H1 (cell line): ENCODE measurements around the gene EBF3. TPM values are rescaled to one million over a fixed set of nuclear protein-coding genes. Genes with fewer than 3 reads are reported as not detected.

Experiments used
- CTCF ChIA-PET: fragments of 300-600 bp; sonication (Branson Sonifier 250); formaldehyde crosslinking; loops from one replicate; lab custom pipeline; 2021; ENCODE audit not compliant: partially characterized antibody; lab: Charles Lee
- POLR2A ChIA-PET: fragments of 300-600 bp; sonication (Branson Sonifier 250); formaldehyde crosslinking; loops from one replicate; lab custom pipeline; 2021; ENCODE audit warnings: inconsistent platforms; ENCODE audit not compliant: partially characterized antibody; lab: Charles Lee
- DNase-seq, 2 experiments: peaks; one replicate each; pipeline versions ENCODE4 v3.0.0 to v3.0.0-alpha.2; 2010 to 2022; ENCODE audit warnings: low spot score in 2 of 2, low read depth in 1 of 2, mixed read lengths in 1 of 2
- FAIRE-seq: peaks from 2 replicates; lab custom pipeline; 2011; peaks lifted over from hg19 to GRCh38; lab: Jason Lieb, UNC
- H2AFZ ChIP-seq: 2 replicates; pipeline ENCODE4 v1.8.1; 2012; ENCODE audit warnings: low read length, inconsistent platforms
- H2AK5ac ChIP-seq: 2 replicates; pipeline ENCODE4 v1.6.1; 2013; ENCODE audit warnings: low read depth, low read length
- H2BK120ac ChIP-seq: replicated peaks from 2 replicates; pipeline ENCODE3; 2013; ENCODE audit warnings: low read depth, low read length, inconsistent platforms
- H2BK12ac ChIP-seq: 2 replicates; pipeline ENCODE4 v1.6.1; 2013; ENCODE audit warnings: low read depth, low read length
- H2BK15ac ChIP-seq: 2 replicates; pipeline ENCODE4 v1.6.1; 2013; ENCODE audit warnings: low read length
- H2BK20ac ChIP-seq: 2 replicates; pipeline ENCODE4 v1.6.1; 2013; ENCODE audit warnings: low read length
- H2BK5ac ChIP-seq: 2 replicates; pipeline ENCODE4 v1.6.1; 2013; ENCODE audit warnings: low read depth, low read length
- H3K14ac ChIP-seq: 2 replicates; pipeline ENCODE4 v1.6.1; 2013; ENCODE audit warnings: inconsistent platforms; ENCODE audit not compliant: insufficient read length
- H3K18ac ChIP-seq: 2 replicates; pipeline ENCODE4 v1.6.1; 2013; ENCODE audit warnings: low read length; ENCODE audit errors: extremely low read depth
- H3K23ac ChIP-seq: 2 replicates; pipeline ENCODE4 v1.6.1; 2013; ENCODE audit warnings: inconsistent platforms; ENCODE audit not compliant: insufficient read length
- H3K23me2 ChIP-seq: 2 replicates; pipeline ENCODE4 v1.6.1; 2013; ENCODE audit warnings: low read depth, low read length
- H3K27ac ChIP-seq: 2 replicates; pipeline ENCODE4 v1.6.1; 2011; ENCODE audit warnings: low read depth, low read length, inconsistent platforms
- H3K27me3 ChIP-seq, 4 experiments: replicated peaks in 1 of 4; 1 replicate in 1 of 4; 2 replicates in 3 of 4; pipeline versions ENCODE4 v1.6.1 to v1.8.1; 2011 to 2013; ENCODE audit warnings: low read length in 3 of 4, mild to moderate bottlenecking in 3 of 4, inconsistent platforms in 2 of 4, mixed read lengths in 2 of 4, moderate library complexity in 1 of 4; ENCODE audit not compliant: control insufficient read depth in 3 of 4, insufficient read depth in 3 of 4; ENCODE audit errors: extremely low read depth in 1 of 4
- H3K36me3 ChIP-seq, 4 experiments: 2 replicates each; pipeline versions ENCODE4 v1.6.1 to v1.8.1; 2011 to 2013; ENCODE audit warnings: mild to moderate bottlenecking in 4 of 4, low read length in 3 of 4, moderate library complexity in 2 of 4, control low read depth in 1 of 4, inconsistent platforms in 1 of 4; ENCODE audit not compliant: insufficient read depth in 4 of 4, control insufficient read depth in 2 of 4
- H3K4ac ChIP-seq: replicated peaks from 2 replicates; pipeline ENCODE3; 2013; ENCODE audit warnings: low read length, low read depth, mixed read lengths, inconsistent platforms; ENCODE audit not compliant: insufficient read length
- H3K4me1 ChIP-seq, 4 experiments: replicated peaks in 1 of 4; 1 replicate in 1 of 4; 2 replicates in 3 of 4; pipeline versions ENCODE4 v1.6.1 to v1.8.1; 2011 to 2013; ENCODE audit warnings: low read length in 3 of 4, inconsistent platforms in 2 of 4, mixed read lengths in 1 of 4; ENCODE audit not compliant: insufficient read depth in 4 of 4, control insufficient read depth in 3 of 4
- H3K4me2 ChIP-seq, 2 experiments: 2 replicates each; pipeline versions ENCODE4 v1.6.1 to v1.8.1; 2011 to 2013; ENCODE audit warnings: low read depth in 2 of 2, low read length in 2 of 2, control low read depth in 1 of 2, inconsistent platforms in 1 of 2, mild to moderate bottlenecking in 1 of 2; ENCODE audit not compliant: insufficient read depth in 1 of 2
- H3K4me3 ChIP-seq, 4 experiments: fragments of 200-600, 300-600 bp in 1 of 4; sonication (generic), shearing (Covaris generic), sonication (Bioruptor Twin) in 1 of 4; 2 replicates each; pipeline versions ENCODE4 v1.5.1 to v1.8.1; 2011 to 2016; ENCODE audit warnings: low read length in 4 of 4, low read depth in 3 of 4, control low read depth in 2 of 4, inconsistent platforms in 2 of 4, mild to moderate bottlenecking in 2 of 4, mixed read lengths in 1 of 4, moderate library complexity in 1 of 4; ENCODE audit not compliant: insufficient read depth in 2 of 4; ENCODE audit errors: extremely low read depth in 1 of 4
- H3K56ac ChIP-seq: replicated peaks from 2 replicates; pipeline ENCODE3; 2013; ENCODE audit warnings: low read depth, mild to moderate bottlenecking, mixed read lengths, low read length, inconsistent platforms; ENCODE audit not compliant: insufficient read length
- H3K79me1 ChIP-seq: 2 replicates; pipeline ENCODE4 v1.6.1; 2013; ENCODE audit warnings: low read depth, low read length, control low read depth
- H3K79me2 ChIP-seq, 2 experiments: 2 replicates each; pipeline versions ENCODE4 v1.6.1 to v1.8.1; 2012 to 2013; ENCODE audit warnings: low read length in 2 of 2, mild to moderate bottlenecking in 2 of 2, inconsistent platforms in 1 of 2; ENCODE audit not compliant: insufficient read depth in 2 of 2, control insufficient read depth in 1 of 2
- H3K9ac ChIP-seq, 4 experiments: replicated peaks in 1 of 4; 1 replicate in 1 of 4; 2 replicates in 3 of 4; pipeline versions ENCODE4 v1.6.1 to v1.8.1; 2011 to 2013; ENCODE audit warnings: low read depth in 3 of 4, low read length in 3 of 4, control low read depth in 2 of 4, mild to moderate bottlenecking in 2 of 4, moderate library complexity in 2 of 4, inconsistent platforms in 1 of 4; ENCODE audit errors: extremely low read depth in 1 of 4
- H3K9me3 ChIP-seq, 2 experiments: 2 replicates each; pipeline versions ENCODE4 v1.6.1 to v1.8.1; 2012 to 2013; ENCODE audit warnings: mild to moderate bottlenecking in 2 of 2, moderate library complexity in 2 of 2, control low read depth in 1 of 2, inconsistent platforms in 1 of 2, low read depth in 1 of 2, low read length in 1 of 2, mixed read lengths in 1 of 2; ENCODE audit not compliant: insufficient read depth in 2 of 2
- H4K20me1 ChIP-seq, 2 experiments: replicated peaks in 1 of 2; 2 replicates each; pipeline versions ENCODE3 to v1.8.1; 2011 to 2013; ENCODE audit warnings: inconsistent platforms in 2 of 2, low read length in 2 of 2, mild to moderate bottlenecking in 1 of 2; ENCODE audit not compliant: insufficient read depth in 2 of 2, control insufficient read depth in 1 of 2
- H4K5ac ChIP-seq: 2 replicates; pipeline ENCODE4 v1.6.1; 2013; ENCODE audit warnings: low read length, low read depth, mixed read lengths, inconsistent platforms; ENCODE audit not compliant: insufficient read length
- H4K8ac ChIP-seq: 2 replicates; pipeline ENCODE4 v1.8.0; 2013; ENCODE audit warnings: mild to moderate bottlenecking, moderate library complexity, low read length, inconsistent platforms; ENCODE audit not compliant: insufficient read depth; ENCODE audit errors: extremely low read depth
- H4K91ac ChIP-seq: replicated peaks from 2 replicates; pipeline ENCODE3; 2013; ENCODE audit warnings: low read length, mixed read lengths, inconsistent platforms; ENCODE audit not compliant: insufficient read length
- ASH2L ChIP-seq: fragments of 200-600, 300-600 bp; sonication (generic); IDR thresholded peaks from one replicate; pipeline ENCODE4 v1.7.1; 2017; ENCODE audit warnings: low read length
- CEBPB ChIP-seq: IDR thresholded peaks from 2 replicates; pipeline ENCODE4 v1.6.1; 2012; ENCODE audit warnings: low read depth, low read length
- CTBP2 ChIP-seq: IDR thresholded peaks from 2 replicates; pipeline ENCODE4 v1.7.0; 2011; ENCODE audit warnings: borderline replicate concordance, mild to moderate bottlenecking, moderate library complexity, mixed read lengths, low read length; ENCODE audit not compliant: insufficient read depth, insufficient read length
- EGR1 ChIP-seq: IDR thresholded peaks from 2 replicates; pipeline ENCODE4 v1.6.1; 2011; ENCODE audit warnings: low read depth, low read length, borderline replicate concordance
- EP300 ChIP-seq, 2 experiments: IDR thresholded peaks; 1 replicate in 1 of 2; 2 replicates in 1 of 2; pipeline ENCODE4 v1.6.1; 2011 to 2012; ENCODE audit warnings: low read depth in 2 of 2, low read length in 2 of 2, mild to moderate bottlenecking in 2 of 2, borderline replicate concordance in 1 of 2, inconsistent platforms in 1 of 2, moderate library complexity in 1 of 2
- GTF2F1 ChIP-seq: IDR thresholded peaks from 2 replicates; pipeline ENCODE4 v1.6.1; 2012; ENCODE audit warnings: low read depth, low read length, improper control_type of control experiment, borderline replicate concordance
- JUN ChIP-seq: IDR thresholded peaks from 2 replicates; pipeline ENCODE4 v1.6.1; 2011; ENCODE audit warnings: low read depth, mild to moderate bottlenecking, improper control_type of control experiment, low read length
- POLR2AphosphoS5 ChIP-seq: IDR thresholded peaks from 2 replicates; pipeline ENCODE4 v1.6.1; 2011; ENCODE audit warnings: low read depth, low read length
- POU5F1 ChIP-seq: IDR thresholded peaks from 2 replicates; pipeline ENCODE4 v1.6.1; 2011; ENCODE audit warnings: low read depth, mild to moderate bottlenecking, low read length, moderate library complexity
- RAD21 ChIP-seq, 2 experiments: IDR thresholded peaks in 1 of 2; conservative IDR thresholded peaks in 1 of 2; 2 replicates each; pipeline ENCODE4 v1.6.1; 2011; ENCODE audit warnings: low read depth in 2 of 2, low read length in 2 of 2, improper control_type of control experiment in 1 of 2, inconsistent platforms in 1 of 2, mild to moderate bottlenecking in 1 of 2, moderate library complexity in 1 of 2
- RNF2 ChIP-seq: fragments of 200-900, 300-1000 bp; sonication (generic); IDR thresholded peaks from 2 replicates; pipeline ENCODE4 v1.7.1; 2016; ENCODE audit warnings: borderline replicate concordance, low read depth, mild to moderate bottlenecking, antibody characterized with exemption, low read length; ENCODE audit not compliant: poor library complexity, severe bottlenecking; ENCODE audit errors: missing control alignments
- SP2 ChIP-seq: IDR thresholded peaks from 2 replicates; pipeline ENCODE4 v1.6.1; 2012; ENCODE audit warnings: mild to moderate bottlenecking, low read length, inconsistent platforms
- SUZ12 ChIP-seq: fragments of 200-600 bp; sonication (generic); IDR thresholded peaks from 2 replicates; pipeline ENCODE4 v1.6.1; 2012; ENCODE audit warnings: mild to moderate bottlenecking, inconsistent platforms, low read length, moderate library complexity, mixed read lengths
- TBP ChIP-seq: IDR thresholded peaks from 2 replicates; pipeline ENCODE4 v1.6.1; 2011; ENCODE audit warnings: low read depth, low read length, improper control_type of control experiment
- TCF12 ChIP-seq: IDR thresholded peaks from 2 replicates; pipeline ENCODE4 v1.6.1; 2011; ENCODE audit warnings: low read depth, mild to moderate bottlenecking, low read length
- WGBS, 2 experiments: shearing (Covaris generic) in 1 of 2; methylation state at CpG; one replicate each; pipeline versions ENCODE4 v1.1.6 to v1.1.7; 2013 to 2015; ENCODE audit warnings: low lambda C conversion rate in 2 of 2, mixed read lengths in 2 of 2, inconsistent platforms in 1 of 2, low coverage in 1 of 2, missing lambda C conversion rate in 1 of 2; ENCODE audit not compliant: insufficient replicate concordance in 2 of 2, insufficient coverage in 1 of 2, insufficient read length in 1 of 2; ENCODE audit errors: extremely low coverage in 1 of 2, missing lambda C conversion rate in 1 of 2; 5-methylcytosine and 5-hydroxymethylcytosine counted together
- polyA plus RNA-seq, 7 experiments: library from polyadenylated mRNA; depleted of rRNA in 3 of 7; stranded (reverse) in 5 of 7; unstranded in 2 of 7; fragments of >200 nt in 5 of 7; fragments of 200-250 nt in 2 of 7; gene quantifications; 1 replicate in 5 of 7; 2 replicates in 1 of 7; 4 replicates in 1 of 7; pipeline versions ENCODE4 v1.2.1 to v1.2.3, GENCODE V29; 2011 to 2013; ENCODE audit warnings: missing spikeins in 2 of 7, mixed read lengths in 2 of 7
- total RNA-seq: library from RNA; stranded (reverse); fragmentation: NEBNext Ultra II Directional; extraction: Animal tissue kit (Norgen Biotek cat#: 25700); gene quantifications from 2 replicates; pipeline ENCODE4 v1.2.1, GENCODE V29; 2021

The EBF3 gene
- total and polyA plus RNA-seq, 2 of the 8 experiments (the other 6 are each of a cell fraction or from before 2014, with no cell fraction given): 0.08 to 0.26 TPM

DNA sequence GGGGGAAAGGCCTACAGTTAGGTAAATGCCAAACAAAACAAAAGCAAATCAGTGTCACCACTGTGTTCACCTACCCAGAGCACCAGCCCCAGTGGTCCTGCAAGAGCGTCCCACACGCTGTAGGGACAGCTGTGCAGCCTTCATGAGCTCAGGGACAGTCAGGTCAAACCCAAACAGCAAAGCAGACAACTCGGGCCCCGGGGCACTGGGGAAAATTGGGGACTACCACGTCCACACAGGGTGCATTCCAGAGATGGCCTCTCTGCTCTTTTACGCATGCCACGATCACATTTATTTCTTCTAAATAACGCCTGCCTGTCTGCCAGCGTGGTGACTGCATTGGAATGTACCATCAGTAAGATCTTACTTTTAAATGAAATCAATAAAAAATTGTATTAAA is 21.7 kb downstream of the EBF3 start:
- FAIRE-seq (no peak), DNase-seq (no peak)
- WGBS, 2 experiments: 93% methylated on average over 9 of the region's 9 CpGs; no CpG with 5 or more reads in 1 of the 2 experiments
- H3K79me1 ChIP-seq: no peaks in the 10 kb centered on the region
- no peak overlapping the region for H3K4ac ChIP-seq
- H3K4me3 ChIP-seq: no peak overlapping the region
- H3K56ac ChIP-seq: no peak overlapping the region
- no peaks in the 10 kb centered on the region for H3K9me3 ChIP-seq
- no peak overlapping the region for H2BK20ac ChIP-seq
- H3K36me3 ChIP-seq: no peaks in the 10 kb centered on the region
- no peak overlapping the region for H4K5ac ChIP-seq
- H3K23me2 ChIP-seq: no peaks in the 10 kb centered on the region
- H2AK5ac ChIP-seq: no peak overlapping the region
- no peak overlapping the region for H4K91ac ChIP-seq
- H3K79me2 ChIP-seq: no peaks in the 10 kb centered on the region
- H3K4me2 ChIP-seq: no peak overlapping the region
- H2BK15ac ChIP-seq: no peak overlapping the region
- no peak overlapping the region for H2BK12ac ChIP-seq
- no peak overlapping the region for H2BK120ac ChIP-seq
- H2AFZ ChIP-seq: no peak overlapping the region
- H4K8ac ChIP-seq: no peak overlapping the region
- no peak overlapping the region for H3K18ac ChIP-seq
- no peaks in the 10 kb centered on the region; a peak in 1 of 7 replicates for H3K27me3 ChIP-seq
- no peaks in the 10 kb centered on the region for H4K20me1 ChIP-seq
- CTCF ChIA-PET: interaction anchor here (0.7 to 2.4 kb wide), 2 partner anchors 54 to 99 kb away, joined by 3 to 10 read pairs; no protein-coding TSS in a partner anchor
- H3K23ac ChIP-seq: no peak overlapping the region
- POLR2A ChIA-PET: no interaction called here
- H3K9ac ChIP-seq: no peak overlapping the region
- no peaks in the 10 kb centered on the region for H3K4me1 ChIP-seq
- no peak overlapping the region for H3K14ac ChIP-seq
- no peak overlapping the region for H3K27ac ChIP-seq
- no peak overlapping the region for H2BK5ac ChIP-seq
- TF ChIP-seq CEBPB: no peak
- TF ChIP-seq GTF2F1: no peak
- TF ChIP-seq RAD21 (IDR thresholded peaks at IDR 0.05 in 1 of 2, conservative IDR thresholded peaks at IDR 0.05 in 1 of 2; ENCODE audit: low read depth in 2 of 2, low read length in 2 of 2): no peak
- no peak for TF ChIP-seq JUN
- TF ChIP-seq CTBP2: no peak
- TF ChIP-seq SUZ12: no peak
- no peak for TF ChIP-seq POU5F1
- no peak for TF ChIP-seq RNF2
- no peak for TF ChIP-seq EGR1
- TF ChIP-seq ASH2L: no peak
- no peak for TF ChIP-seq TCF12
- no peak for TF ChIP-seq TBP
- no peak for TF ChIP-seq EP300 (IDR thresholded peaks at IDR 0.05; ENCODE audit: borderline replicate concordance in 1 of 2, low read depth in 2 of 2, low read length in 2 of 2)
- TF ChIP-seq POLR2AphosphoS5: no peak
- TF ChIP-seq SP2: no peak
